Measurements from ENCODE around the gene BEX1. TPM values are rescaled to one million over a fixed set of nuclear protein-coding genes. Genes with fewer than 3 reads are reported as not detected.

The BEX1 gene
- total and polyA plus RNA-seq, 2 of the 8 experiments (the other 6 are each of a cell fraction or from before 2014, with no cell fraction given), result 61.0 to 75.2 TPM

- Histone ChIP-seq H3K79me1 (ENCODE audit: low read depth, low read length) (no peaks in the 10 kb centered on the region), H2BK120ac (replicated peaks; ENCODE audit: low read depth, low read length) (no peak overlapping the region), H4K20me1 (replicated peaks in 1 of 2; ENCODE audit: control insufficient read depth in 1 of 2, insufficient read depth in 2 of 2, low read length in 2 of 2) (no peaks in the 10 kb centered on the region), H3K27me3 (replicated peaks in 1 of 4; ENCODE audit: control insufficient read depth in 3 of 4, extremely low read depth in 1 of 4, insufficient read depth in 3 of 4, low read length in 3 of 4) (no peaks in the 10 kb centered on the region), H3K4me2 (ENCODE audit: insufficient read depth in 1 of 2, low read depth in 2 of 2, low read length in 2 of 2) (no peak overlapping the region), H3K23ac (ENCODE audit: insufficient read length) (no peak overlapping the region), H4K8ac (ENCODE audit: extremely low read depth, insufficient read depth, low read length) (no peak overlapping the region), H2BK15ac (ENCODE audit: low read length) (no peak overlapping the region), H3K4me3 (ENCODE audit: extremely low read depth in 1 of 4, insufficient read depth in 2 of 4, low read depth in 3 of 4, low read length in 4 of 4) (no peak overlapping the region), H3K27ac (ENCODE audit: low read depth, low read length) (no peak overlapping the region), H4K91ac (replicated peaks; ENCODE audit: insufficient read length, low read length) (no peak overlapping the region), H3K14ac (ENCODE audit: insufficient read length) (no peak overlapping the region), H2BK12ac (ENCODE audit: low read depth, low read length) (no peak overlapping the region), H2BK20ac (ENCODE audit: low read length) (no peak overlapping the region), H4K5ac (ENCODE audit: insufficient read length, low read depth, low read length) (no peak overlapping the region), H3K79me2 (ENCODE audit: control insufficient read depth in 1 of 2, insufficient read depth in 2 of 2, low read length in 2 of 2) (no peaks in the 10 kb centered on the region), H3K4ac (replicated peaks; ENCODE audit: insufficient read length, low read depth, low read length) (no peak overlapping the region), H3K36me3 (ENCODE audit: control insufficient read depth in 2 of 4, insufficient read depth in 4 of 4, low read length in 3 of 4) (no peaks in the 10 kb centered on the region), H3K18ac (ENCODE audit: extremely low read depth, low read length) (no peak overlapping the region), H3K4me1 (replicated peaks in 1 of 4; ENCODE audit: control insufficient read depth in 3 of 4, insufficient read depth in 4 of 4, low read length in 3 of 4) (no peaks in the 10 kb centered on the region), H2AK5ac (ENCODE audit: low read depth, low read length) (no peak overlapping the region), H3K9ac (replicated peaks in 1 of 4; ENCODE audit: extremely low read depth in 1 of 4, low read depth in 3 of 4, low read length in 3 of 4) (no peak overlapping the region), H2BK5ac (ENCODE audit: low read depth, low read length) (no peak overlapping the region), H3K56ac (replicated peaks; ENCODE audit: insufficient read length, low read depth, low read length) (no peak overlapping the region), H3K9me3 (ENCODE audit: insufficient read depth in 2 of 2, low read depth in 1 of 2, low read length in 1 of 2) (no peaks in the 10 kb centered on the region), H2AFZ (ENCODE audit: low read length) (no peak overlapping the region), H3K23me2 (ENCODE audit: low read depth, low read length) (no peaks in the 10 kb centered on the region)
- 84% methylated on average over 2 of the region's 2 CpGs; no CpG with 5 or more reads in 1 of the 2 experiments for WGBS, 2 experiments (ENCODE audit: extremely low coverage in 1 of 2, insufficient coverage in 1 of 2, insufficient read length in 1 of 2, insufficient replicate concordance in 2 of 2, low coverage in 1 of 2, low lambda C conversion rate in 2 of 2, missing lambda C conversion rate in 1 of 2)
- DNase-seq (ENCODE audit: low read depth in 1 of 2, low spot score in 2 of 2) (no peak), FAIRE-seq (no peak)
- CTCF ChIA-PET (ENCODE audit: partially characterized antibody), result interaction anchor here (1.6 kb wide), 1 partner anchor 106 kb away, joined by 3 read pairs; no protein-coding TSS in a partner anchor
- POLR2A ChIA-PET (ENCODE audit: partially characterized antibody), result no interaction called here
- TF ChIP-seq KDM4A (IDR thresholded peaks at IDR 0.05; ENCODE audit: low read depth, low read length, severe bottlenecking), result no peak
These were observed 7.1 kb downstream of the BEX1 start for GRCh38 chrX:103056902-103057301.

All from H1 (cell line).